K562 (cell line): ENCODE measurements around the gene METTL25B. TPM values are rescaled to one million over a fixed set of nuclear protein-coding genes. Genes with fewer than 3 reads are reported as not detected.
A peak's percentile ranks its signal among the peaks of the same experiment; 100 is the strongest.

Experiments
- CGGBP1 ChIP-seq: fragments of 250-450 bp; sonication (Bioruptor Pico); IDR thresholded peaks from 2 replicates; pipeline ENCODE4 v1.9.0; 2021; ENCODE audit warnings: mild to moderate bottlenecking
- E2F3 ChIP-seq: fragments of 250-450 bp; sonication (Bioruptor Pico); IDR thresholded peaks from 2 replicates; pipeline ENCODE4 v1.4.0; 2020; ENCODE audit warnings: mild to moderate bottlenecking
- ESRRA ChIP-seq: fragments of 450-650 bp; IDR thresholded peaks from 2 replicates; pipeline ENCODE4 v1.6.1; 2014; ENCODE audit warnings: low read depth, mild to moderate bottlenecking, moderate library complexity, borderline replicate concordance
- FOXP4 ChIP-seq: sonication (generic); formaldehyde crosslinking; IDR thresholded peaks from 2 replicates; pipeline ENCODE4 v1.8.0; 2022; ENCODE audit warnings: mild to moderate bottlenecking, missing genetic modification reagents, borderline replicate concordance
- KDM1A ChIP-seq, 2 experiments: fragments of 450-650 bp; IDR thresholded peaks; 2 replicates each; pipeline ENCODE4 v1.6.1; 2016; ENCODE audit warnings: mild to moderate bottlenecking in 2 of 2
- NRF1 ChIP-seq, 2 experiments: fragments of 450-650 bp; IDR thresholded peaks in 1 of 2; conservative IDR thresholded peaks in 1 of 2; 2 replicates each; pipeline ENCODE4 v1.6.1; 2014; ENCODE audit warnings: mild to moderate bottlenecking in 2 of 2
- PBX2 ChIP-seq, 2 experiments: IDR thresholded peaks in 1 of 2; conservative IDR thresholded peaks in 1 of 2; 2 replicates each; pipeline ENCODE4 v1.6.1; 2016; ENCODE audit warnings: low read depth in 2 of 2, mild to moderate bottlenecking in 1 of 2, missing compliant biosample characterization in 1 of 2, missing genetic modification characterization in 1 of 2, moderate library complexity in 1 of 2
- POLR2G ChIP-seq: fragments of 200-400 bp; formaldehyde crosslinking; IDR thresholded peaks from 2 replicates; pipeline ENCODE4 v1.6.1; 2017; ENCODE audit warnings: low read depth, mild to moderate bottlenecking, antibody characterized with exemption, low read length, moderate library complexity
- PRMT5 ChIP-seq: sonication (generic); formaldehyde crosslinking; IDR thresholded peaks from 2 replicates; pipeline ENCODE4 v1.5.0; 2020; ENCODE audit warnings: missing genetic modification reagents
- RBM39 ChIP-seq: fragments of 200-400 bp; formaldehyde crosslinking; optimal IDR thresholded peaks from 2 replicates; pipeline ENCODE3; 2018; ENCODE audit warnings: low read depth, low read length
- SIX5 ChIP-seq, 2 experiments: IDR thresholded peaks; 2 replicates each; pipeline ENCODE4 v1.6.1; 2011; ENCODE audit warnings: low read length in 2 of 2, borderline replicate concordance in 1 of 2, low read depth in 1 of 2, mild to moderate bottlenecking in 1 of 2, moderate library complexity in 1 of 2; ENCODE audit not compliant: insufficient read depth in 1 of 2
- TRIM28 ChIP-seq: fragments of 450-650 bp; IDR thresholded peaks from 2 replicates; pipeline ENCODE4 v1.6.1; 2017
- ZNF212 ChIP-seq: fragments of 450-650 bp; formaldehyde crosslinking; IDR thresholded peaks from 2 replicates; pipeline ENCODE4 v1.4.0; 2020; ENCODE audit warnings: mild to moderate bottlenecking
- polyA plus RNA-seq, 8 experiments: library from polyadenylated mRNA; depleted of rRNA in 4 of 8; stranded (reverse) in 5 of 8; unstranded in 3 of 8; fragments of >200 nt; fragmentation: Nextera tagmentation in 2 of 8; fragmentation: Illumina TruSeq in 1 of 8; extraction: Ambion mirVana in 2 of 8; extraction: Trizol in 1 of 8; gene quantifications; 2 replicates each; pipeline versions ENCODE4 v1.2.1 to v1.2.3, GENCODE V29; 2011 to 2014; ENCODE audit warnings: inconsistent platforms in 1 of 8, missing spikeins in 1 of 8
- total RNA-seq, 7 experiments: library from RNA; depleted of rRNA in 6 of 7; stranded (reverse); fragments of >200 nt in 6 of 7; fragmentation: Illumina TruSeq in 2 of 7; extraction: Trizol in 2 of 7; gene quantifications; 2 replicates each; pipeline versions ENCODE4 v1.2.1 to v1.2.3, GENCODE V29; 2011 to 2021; ENCODE audit warnings: low replicate concordance in 1 of 7

METTL25B gene
- total and polyA plus RNA-seq, 9 of the 15 experiments (the other 6 are each of a cell fraction or from before 2014, with no cell fraction given), result 7.7 to 48.3 (median 33.1) TPM

- TF ChIP-seq POLR2G, result peak; percentile 94
- peak; percentile 72 for TF ChIP-seq ESRRA
- TF ChIP-seq PBX2 (CRISPR knock-in tag; IDR thresholded peaks at IDR 0.05; ENCODE audit: low read depth), result no peak
- no peak; the same call in 1 of the 2 replicates for TF ChIP-seq PBX2 (tag; conservative IDR thresholded peaks at IDR 0.05; ENCODE audit: low read depth)
- no peak for TF ChIP-seq ZNF212
- no peak for TF ChIP-seq KDM1A (IDR thresholded peaks at IDR 0.05)
- TF ChIP-seq TRIM28, result 0 out of 2 replicates have a peak, but pooled peaks have one; percentile 55
- no peak for TF ChIP-seq NRF1 (conservative IDR thresholded peaks at IDR 0.05 in 1 of 2, IDR thresholded peaks at IDR 0.05 in 1 of 2)
- TF ChIP-seq FOXP4 (CRISPR knock-in tag), result no peak
- no peak for TF ChIP-seq PRMT5 (CRISPR knock-in tag)
- TF ChIP-seq RBM39, result no peak
- no peak for TF ChIP-seq E2F3 (CRISPR knock-in tag)
- no peak for TF ChIP-seq CGGBP1 (CRISPR knock-in tag)
- TF ChIP-seq SIX5 (IDR thresholded peaks at IDR 0.05; ENCODE audit: borderline replicate concordance in 1 of 2, insufficient read depth in 1 of 2, low read depth in 1 of 2, low read length in 2 of 2), result peak; percentile 11 to 27; a peak in 1 of 4 replicates
Measured at GRCh38 chr1:156728599-156729462, 562 bp downstream of the METTL25B start, which contains the start of gene ISG20L2 (continued).
